GM18870 (cell line): ENCODE data around the gene MORC2.

Source experiments
- ATAC-seq: cut with Tn5 transposase; IDR thresholded peaks from one replicate; pipeline ENCODE4 v1.9.1; 2021; ENCODE audit warnings: moderate library complexity; ENCODE audit not compliant: unreplicated experiment

The MORC2 gene

DNA sequence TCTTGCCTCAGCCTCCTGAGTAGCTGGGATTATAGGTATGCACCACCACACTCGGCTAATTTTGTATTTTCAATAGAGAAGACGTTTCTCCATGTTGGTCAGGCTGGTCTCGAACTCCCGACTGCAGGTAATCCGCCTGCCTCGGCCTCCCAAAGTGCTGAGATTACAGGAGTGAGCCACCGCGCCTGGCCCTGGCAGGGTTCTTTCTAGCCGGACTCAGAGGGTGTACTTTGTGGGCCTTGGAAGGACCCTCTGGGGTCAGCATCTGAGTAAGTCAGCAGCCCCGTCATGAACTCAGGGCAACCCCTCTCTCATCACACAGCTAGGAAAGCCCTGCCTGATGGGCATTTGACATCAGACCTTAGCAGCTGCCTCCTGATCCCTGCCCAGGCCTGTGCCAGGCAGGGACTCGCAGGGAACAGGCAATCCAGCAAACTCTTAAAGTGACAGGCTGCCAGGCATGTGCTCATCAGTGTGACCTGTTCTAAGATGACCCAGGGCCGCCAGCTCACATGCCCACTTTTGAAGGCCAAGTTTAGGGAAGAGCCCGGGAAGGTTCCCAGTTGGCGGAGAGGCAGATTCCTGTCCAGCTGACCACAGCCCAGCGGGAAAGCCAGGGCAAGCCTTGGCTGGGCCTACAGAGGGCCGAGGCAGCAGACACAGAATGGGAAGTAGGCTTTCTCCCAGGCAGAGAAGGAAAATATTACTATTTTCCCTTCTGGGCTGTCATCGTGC is 92.9 kb downstream of the MORC2 start:
- ATAC-seq, result no peak
